ENCODE measurements around the gene PGAP3.

- TF ChIP-seq MYC (IDR thresholded peaks at IDR 0.05; ENCODE audit: low read depth, low read length) (no peak), CTCF (IDR thresholded peaks at IDR 0.05; ENCODE audit: low read depth, low read length) (no peak), POLR2A (IDR thresholded peaks at IDR 0.05; ENCODE audit: extremely low read depth, insufficient read length) (no peak), MAX (IDR thresholded peaks at IDR 0.05; ENCODE audit: low read depth, low read length) (no peak)
These were observed 56.5 kb downstream of the PGAP3 start for GRCh38 chr17:39631403-39631802.
